OCI-LY1 (cell line): Measurements from ENCODE around the gene FAAH.

ENCODE experiments used
- EZH2 ChIP-seq: fragments of 200-600 bp; sonication (generic), shearing (Covaris generic); IDR thresholded peaks from 2 replicates; pipeline ENCODE4 v1.8.0; 2017; ENCODE audit warnings: borderline replicate concordance, mixed run types, mild to moderate bottlenecking, antibody characterized with exemption, low read length, moderate library complexity, mixed read lengths
- TF ChIP-seq, protein P1 (sequence below): fragments of 200-600 bp; sonication (generic), shearing (Covaris generic); IDR thresholded peaks from 2 replicates; pipeline ENCODE4 v1.5.1; 2017; ENCODE audit warnings: mild to moderate bottlenecking, antibody characterized with exemption, low read length, moderate library complexity, mixed read lengths

DNA sequence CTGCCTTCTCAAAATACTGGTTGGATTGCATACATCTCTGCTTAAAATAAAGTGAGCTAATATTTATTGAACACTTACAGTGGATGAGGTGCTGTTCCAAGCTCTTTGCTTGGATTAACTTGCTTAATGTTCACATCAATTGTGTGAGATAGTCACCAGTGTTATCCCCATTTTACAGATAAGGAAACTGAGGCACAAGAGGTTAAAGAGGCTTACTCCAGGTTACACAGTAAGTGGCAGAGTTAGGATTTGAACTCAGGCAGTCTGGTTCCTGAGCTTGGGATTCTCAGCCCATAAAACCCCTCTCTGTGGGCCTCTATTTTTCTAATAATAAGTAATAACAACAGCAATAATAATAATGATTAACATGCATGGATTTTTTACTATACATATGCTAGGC lies 13.6 kb upstream of the FAAH start:
- TF ChIP-seq, protein P1, sequence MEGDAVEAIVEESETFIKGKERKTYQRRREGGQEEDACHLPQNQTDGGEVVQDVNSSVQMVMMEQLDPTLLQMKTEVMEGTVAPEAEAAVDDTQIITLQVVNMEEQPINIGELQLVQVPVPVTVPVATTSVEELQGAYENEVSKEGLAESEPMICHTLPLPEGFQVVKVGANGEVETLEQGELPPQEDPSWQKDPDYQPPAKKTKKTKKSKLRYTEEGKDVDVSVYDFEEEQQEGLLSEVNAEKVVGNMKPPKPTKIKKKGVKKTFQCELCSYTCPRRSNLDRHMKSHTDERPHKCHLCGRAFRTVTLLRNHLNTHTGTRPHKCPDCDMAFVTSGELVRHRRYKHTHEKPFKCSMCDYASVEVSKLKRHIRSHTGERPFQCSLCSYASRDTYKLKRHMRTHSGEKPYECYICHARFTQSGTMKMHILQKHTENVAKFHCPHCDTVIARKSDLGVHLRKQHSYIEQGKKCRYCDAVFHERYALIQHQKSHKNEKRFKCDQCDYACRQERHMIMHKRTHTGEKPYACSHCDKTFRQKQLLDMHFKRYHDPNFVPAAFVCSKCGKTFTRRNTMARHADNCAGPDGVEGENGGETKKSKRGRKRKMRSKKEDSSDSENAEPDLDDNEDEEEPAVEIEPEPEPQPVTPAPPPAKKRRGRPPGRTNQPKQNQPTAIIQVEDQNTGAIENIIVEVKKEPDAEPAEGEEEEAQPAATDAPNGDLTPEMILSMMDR = no peak
- TF ChIP-seq EZH2 = no peak
